K562 (cell line): ENCODE measurements around the gene SLC4A2. TPM values are rescaled to one million over a fixed set of nuclear protein-coding genes. Genes with fewer than 3 reads are reported as not detected.

ENCODE experiments used
- BACH1 ChIP-seq: fragments of 200-800 bp; sonication (Bioruptor generic); IDR thresholded peaks from 2 replicates; pipeline ENCODE4 v1.6.1; 2016; ENCODE audit warnings: missing genetic modification characterization, missing compliant biosample characterization
- CBFB ChIP-seq: sonication (generic); formaldehyde crosslinking; IDR thresholded peaks from 2 replicates; pipeline ENCODE4 v1.4.0; 2020; ENCODE audit warnings: mild to moderate bottlenecking, missing genetic modification reagents
- FOXJ3 ChIP-seq: sonication (generic); formaldehyde crosslinking; IDR thresholded peaks from 2 replicates; pipeline ENCODE4 v1.4.0; 2020; ENCODE audit warnings: mild to moderate bottlenecking, missing genetic modification reagents
- KLF1 ChIP-seq: fragments of 450-650 bp; IDR thresholded peaks from 2 replicates; pipeline ENCODE4 v1.6.1; 2016; ENCODE audit warnings: missing genetic modification characterization, missing compliant biosample characterization
- MECOM ChIP-seq: fragments of 250-450 bp; sonication (Bioruptor Pico); IDR thresholded peaks from 2 replicates; pipeline ENCODE4 v1.8.0; 2022; ENCODE audit warnings: inconsistent platforms
- MIER1 ChIP-seq: fragments of 450-650 bp; IDR thresholded peaks from 2 replicates; pipeline ENCODE4 v1.6.1; 2016; ENCODE audit warnings: antibody characterized with exemption, mild to moderate bottlenecking, low read depth
- NUFIP1 ChIP-seq: fragments of 450-650 bp; IDR thresholded peaks from 2 replicates; pipeline ENCODE4 v1.6.1; 2018; ENCODE audit not compliant: partially characterized antibody
- SRSF1 ChIP-seq: fragments of 200-400 bp; formaldehyde crosslinking; IDR thresholded peaks from 2 replicates; pipeline ENCODE4 v1.6.1; 2017; ENCODE audit warnings: mild to moderate bottlenecking, low read depth, low read length, moderate library complexity
- TGIF2 ChIP-seq: sonication (generic); formaldehyde crosslinking; IDR thresholded peaks from 2 replicates; pipeline ENCODE4 v1.8.1; 2022; ENCODE audit warnings: mild to moderate bottlenecking, missing genetic modification reagents, moderate library complexity
- ZNF436 ChIP-seq: fragments of 250-450, 450-650 bp; sonication (Bioruptor Pico); formaldehyde crosslinking; IDR thresholded peaks from 2 replicates; pipeline ENCODE4 v1.7.0; 2020; ENCODE audit warnings: mild to moderate bottlenecking
- polyA plus RNA-seq, 8 experiments: library from polyadenylated mRNA; depleted of rRNA in 4 of 8; stranded (reverse) in 5 of 8; unstranded in 3 of 8; fragments of >200 nt; fragmentation: Nextera tagmentation in 2 of 8; fragmentation: Illumina TruSeq in 1 of 8; extraction: Ambion mirVana in 2 of 8; extraction: Trizol in 1 of 8; gene quantifications; 2 replicates each; pipeline versions ENCODE4 v1.2.1 to v1.2.3, GENCODE V29; 2011 to 2014; ENCODE audit warnings: inconsistent platforms in 1 of 8, missing spikeins in 1 of 8
- total RNA-seq, 7 experiments: library from RNA; depleted of rRNA in 6 of 7; stranded (reverse); fragments of >200 nt in 6 of 7; fragmentation: Illumina TruSeq in 2 of 7; extraction: Trizol in 2 of 7; gene quantifications; 2 replicates each; pipeline versions ENCODE4 v1.2.1 to v1.2.3, GENCODE V29; 2011 to 2021; ENCODE audit warnings: low replicate concordance in 1 of 7
- TF ChIP-seq, protein P1 (sequence below): fragments of 450-650 bp; formaldehyde crosslinking; IDR thresholded peaks from 2 replicates; pipeline ENCODE4 v1.4.0; 2020; ENCODE audit warnings: mild to moderate bottlenecking, moderate library complexity
- TF ChIP-seq, protein P2 (sequence below): sonication (generic); formaldehyde crosslinking; IDR thresholded peaks from 2 replicates; pipeline ENCODE4 v1.8.0; 2022; ENCODE audit warnings: mild to moderate bottlenecking, missing genetic modification reagents
- TF ChIP-seq, protein P3 (sequence below): fragments of 450-650 bp; IDR thresholded peaks from 2 replicates; pipeline ENCODE4 v1.7.1; 2018; ENCODE audit warnings: mild to moderate bottlenecking, low read depth; ENCODE audit not compliant: partially characterized antibody
- TF ChIP-seq, protein P4 (sequence below): fragments of 150-350 bp; IDR thresholded peaks from 2 replicates; pipeline ENCODE4 v1.6.1; 2014; ENCODE audit warnings: low read depth, mild to moderate bottlenecking, low read length, borderline replicate concordance
- TF ChIP-seq, protein P5 (sequence below): fragments of 250-450 bp; sonication (Bioruptor Pico); IDR thresholded peaks from 2 replicates; pipeline ENCODE4 v1.8.0; 2021; ENCODE audit warnings: mild to moderate bottlenecking, moderate library complexity

SLC4A2 gene
- total and polyA plus RNA-seq, 9 of the 15 experiments (the other 6 are each of a cell fraction or from before 2014, with no cell fraction given) = 11.4 to 375 (median 130) TPM

DNA sequence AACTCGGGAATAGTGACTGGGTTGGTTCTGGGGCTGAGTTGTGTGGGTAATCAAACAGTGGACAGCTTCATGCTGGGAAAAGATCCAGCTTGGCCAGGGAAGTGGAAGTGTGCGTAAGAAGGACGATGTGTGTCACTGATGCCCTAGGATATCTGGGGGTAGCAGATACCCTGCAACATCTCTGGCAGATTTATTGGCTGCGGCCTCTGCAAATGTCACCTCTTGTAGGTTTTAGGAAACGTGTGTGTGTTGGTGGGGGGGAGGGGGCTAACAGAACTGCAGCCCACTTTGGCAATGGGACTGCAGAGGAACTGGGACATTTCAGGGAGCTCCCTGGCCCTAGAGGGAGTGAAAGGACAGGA is 25.9 kb downstream of the SLC4A2 start (continued):
- TF ChIP-seq, protein P1, sequence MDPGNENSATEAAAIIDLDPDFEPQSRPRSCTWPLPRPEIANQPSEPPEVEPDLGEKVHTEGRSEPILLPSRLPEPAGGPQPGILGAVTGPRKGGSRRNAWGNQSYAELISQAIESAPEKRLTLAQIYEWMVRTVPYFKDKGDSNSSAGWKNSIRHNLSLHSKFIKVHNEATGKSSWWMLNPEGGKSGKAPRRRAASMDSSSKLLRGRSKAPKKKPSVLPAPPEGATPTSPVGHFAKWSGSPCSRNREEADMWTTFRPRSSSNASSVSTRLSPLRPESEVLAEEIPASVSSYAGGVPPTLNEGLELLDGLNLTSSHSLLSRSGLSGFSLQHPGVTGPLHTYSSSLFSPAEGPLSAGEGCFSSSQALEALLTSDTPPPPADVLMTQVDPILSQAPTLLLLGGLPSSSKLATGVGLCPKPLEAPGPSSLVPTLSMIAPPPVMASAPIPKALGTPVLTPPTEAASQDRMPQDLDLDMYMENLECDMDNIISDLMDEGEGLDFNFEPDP (CRISPR knock-in tag) = no peak
- TF ChIP-seq, protein P2, sequence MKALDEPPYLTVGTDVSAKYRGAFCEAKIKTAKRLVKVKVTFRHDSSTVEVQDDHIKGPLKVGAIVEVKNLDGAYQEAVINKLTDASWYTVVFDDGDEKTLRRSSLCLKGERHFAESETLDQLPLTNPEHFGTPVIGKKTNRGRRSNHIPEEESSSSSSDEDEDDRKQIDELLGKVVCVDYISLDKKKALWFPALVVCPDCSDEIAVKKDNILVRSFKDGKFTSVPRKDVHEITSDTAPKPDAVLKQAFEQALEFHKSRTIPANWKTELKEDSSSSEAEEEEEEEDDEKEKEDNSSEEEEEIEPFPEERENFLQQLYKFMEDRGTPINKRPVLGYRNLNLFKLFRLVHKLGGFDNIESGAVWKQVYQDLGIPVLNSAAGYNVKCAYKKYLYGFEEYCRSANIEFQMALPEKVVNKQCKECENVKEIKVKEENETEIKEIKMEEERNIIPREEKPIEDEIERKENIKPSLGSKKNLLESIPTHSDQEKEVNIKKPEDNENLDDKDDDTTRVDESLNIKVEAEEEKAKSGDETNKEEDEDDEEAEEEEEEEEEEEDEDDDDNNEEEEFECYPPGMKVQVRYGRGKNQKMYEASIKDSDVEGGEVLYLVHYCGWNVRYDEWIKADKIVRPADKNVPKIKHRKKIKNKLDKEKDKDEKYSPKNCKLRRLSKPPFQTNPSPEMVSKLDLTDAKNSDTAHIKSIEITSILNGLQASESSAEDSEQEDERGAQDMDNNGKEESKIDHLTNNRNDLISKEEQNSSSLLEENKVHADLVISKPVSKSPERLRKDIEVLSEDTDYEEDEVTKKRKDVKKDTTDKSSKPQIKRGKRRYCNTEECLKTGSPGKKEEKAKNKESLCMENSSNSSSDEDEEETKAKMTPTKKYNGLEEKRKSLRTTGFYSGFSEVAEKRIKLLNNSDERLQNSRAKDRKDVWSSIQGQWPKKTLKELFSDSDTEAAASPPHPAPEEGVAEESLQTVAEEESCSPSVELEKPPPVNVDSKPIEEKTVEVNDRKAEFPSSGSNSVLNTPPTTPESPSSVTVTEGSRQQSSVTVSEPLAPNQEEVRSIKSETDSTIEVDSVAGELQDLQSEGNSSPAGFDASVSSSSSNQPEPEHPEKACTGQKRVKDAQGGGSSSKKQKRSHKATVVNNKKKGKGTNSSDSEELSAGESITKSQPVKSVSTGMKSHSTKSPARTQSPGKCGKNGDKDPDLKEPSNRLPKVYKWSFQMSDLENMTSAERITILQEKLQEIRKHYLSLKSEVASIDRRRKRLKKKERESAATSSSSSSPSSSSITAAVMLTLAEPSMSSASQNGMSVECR (CRISPR knock-in tag) = peak; percentile 10; the same call in 1 of the 2 replicates
- TF ChIP-seq CBFB (CRISPR knock-in tag) (peak; percentile 58; the same call in 1 of the 2 replicates), ZNF436 (CRISPR knock-in tag) (no peak), SRSF1 (no peak), FOXJ3 (CRISPR knock-in tag) (no peak), NUFIP1 (no peak), MECOM (CRISPR knock-in tag) (0 out of 2 replicates have a peak, but pooled peaks have one; percentile 64), KLF1 (no peak), TGIF2 (CRISPR knock-in tag) (no peak), BACH1 (tag) (no peak), MIER1 (0 out of 2 replicates have a peak, but pooled peaks have one; percentile 43)
- TF ChIP-seq, protein P3, sequence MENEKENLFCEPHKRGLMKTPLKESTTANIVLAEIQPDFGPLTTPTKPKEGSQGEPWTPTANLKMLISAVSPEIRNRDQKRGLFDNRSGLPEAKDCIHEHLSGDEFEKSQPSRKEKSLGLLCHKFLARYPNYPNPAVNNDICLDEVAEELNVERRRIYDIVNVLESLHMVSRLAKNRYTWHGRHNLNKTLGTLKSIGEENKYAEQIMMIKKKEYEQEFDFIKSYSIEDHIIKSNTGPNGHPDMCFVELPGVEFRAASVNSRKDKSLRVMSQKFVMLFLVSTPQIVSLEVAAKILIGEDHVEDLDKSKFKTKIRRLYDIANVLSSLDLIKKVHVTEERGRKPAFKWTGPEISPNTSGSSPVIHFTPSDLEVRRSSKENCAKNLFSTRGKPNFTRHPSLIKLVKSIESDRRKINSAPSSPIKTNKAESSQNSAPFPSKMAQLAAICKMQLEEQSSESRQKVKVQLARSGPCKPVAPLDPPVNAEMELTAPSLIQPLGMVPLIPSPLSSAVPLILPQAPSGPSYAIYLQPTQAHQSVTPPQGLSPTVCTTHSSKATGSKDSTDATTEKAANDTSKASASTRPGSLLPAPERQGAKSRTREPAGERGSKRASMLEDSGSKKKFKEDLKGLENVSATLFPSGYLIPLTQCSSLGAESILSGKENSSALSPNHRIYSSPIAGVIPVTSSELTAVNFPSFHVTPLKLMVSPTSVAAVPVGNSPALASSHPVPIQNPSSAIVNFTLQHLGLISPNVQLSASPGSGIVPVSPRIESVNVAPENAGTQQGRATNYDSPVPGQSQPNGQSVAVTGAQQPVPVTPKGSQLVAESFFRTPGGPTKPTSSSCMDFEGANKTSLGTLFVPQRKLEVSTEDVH = no peak
- TF ChIP-seq, protein P4, sequence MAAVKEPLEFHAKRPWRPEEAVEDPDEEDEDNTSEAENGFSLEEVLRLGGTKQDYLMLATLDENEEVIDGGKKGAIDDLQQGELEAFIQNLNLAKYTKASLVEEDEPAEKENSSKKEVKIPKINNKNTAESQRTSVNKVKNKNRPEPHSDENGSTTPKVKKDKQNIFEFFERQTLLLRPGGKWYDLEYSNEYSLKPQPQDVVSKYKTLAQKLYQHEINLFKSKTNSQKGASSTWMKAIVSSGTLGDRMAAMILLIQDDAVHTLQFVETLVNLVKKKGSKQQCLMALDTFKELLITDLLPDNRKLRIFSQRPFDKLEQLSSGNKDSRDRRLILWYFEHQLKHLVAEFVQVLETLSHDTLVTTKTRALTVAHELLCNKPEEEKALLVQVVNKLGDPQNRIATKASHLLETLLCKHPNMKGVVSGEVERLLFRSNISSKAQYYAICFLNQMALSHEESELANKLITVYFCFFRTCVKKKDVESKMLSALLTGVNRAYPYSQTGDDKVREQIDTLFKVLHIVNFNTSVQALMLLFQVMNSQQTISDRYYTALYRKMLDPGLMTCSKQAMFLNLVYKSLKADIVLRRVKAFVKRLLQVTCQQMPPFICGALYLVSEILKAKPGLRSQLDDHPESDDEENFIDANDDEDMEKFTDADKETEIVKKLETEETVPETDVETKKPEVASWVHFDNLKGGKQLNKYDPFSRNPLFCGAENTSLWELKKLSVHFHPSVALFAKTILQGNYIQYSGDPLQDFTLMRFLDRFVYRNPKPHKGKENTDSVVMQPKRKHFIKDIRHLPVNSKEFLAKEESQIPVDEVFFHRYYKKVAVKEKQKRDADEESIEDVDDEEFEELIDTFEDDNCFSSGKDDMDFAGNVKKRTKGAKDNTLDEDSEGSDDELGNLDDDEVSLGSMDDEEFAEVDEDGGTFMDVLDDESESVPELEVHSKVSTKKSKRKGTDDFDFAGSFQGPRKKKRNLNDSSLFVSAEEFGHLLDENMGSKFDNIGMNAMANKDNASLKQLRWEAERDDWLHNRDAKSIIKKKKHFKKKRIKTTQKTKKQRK = no peak
- TF ChIP-seq, protein P5, sequence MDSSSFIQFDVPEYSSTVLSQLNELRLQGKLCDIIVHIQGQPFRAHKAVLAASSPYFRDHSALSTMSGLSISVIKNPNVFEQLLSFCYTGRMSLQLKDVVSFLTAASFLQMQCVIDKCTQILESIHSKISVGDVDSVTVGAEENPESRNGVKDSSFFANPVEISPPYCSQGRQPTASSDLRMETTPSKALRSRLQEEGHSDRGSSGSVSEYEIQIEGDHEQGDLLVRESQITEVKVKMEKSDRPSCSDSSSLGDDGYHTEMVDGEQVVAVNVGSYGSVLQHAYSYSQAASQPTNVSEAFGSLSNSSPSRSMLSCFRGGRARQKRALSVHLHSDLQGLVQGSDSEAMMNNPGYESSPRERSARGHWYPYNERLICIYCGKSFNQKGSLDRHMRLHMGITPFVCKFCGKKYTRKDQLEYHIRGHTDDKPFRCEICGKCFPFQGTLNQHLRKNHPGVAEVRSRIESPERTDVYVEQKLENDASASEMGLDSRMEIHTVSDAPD (CRISPR knock-in tag) = no peak
